GM19324 (cell line): ENCODE results near the gene CDH3.
"Not testable (repeated sequence)": the region's sequence is repeated elsewhere in the genome, so short reads cannot be mapped to it uniquely, and the experiment has no call there.

Source experiments
- ATAC-seq: cut with Tn5 transposase; IDR thresholded peaks from one replicate; pipeline ENCODE4 v1.9.1; 2021; ENCODE audit warnings: mild to moderate bottlenecking, moderate library complexity; ENCODE audit not compliant: unreplicated experiment, low FRiP score

Gene CDH3

DNA sequence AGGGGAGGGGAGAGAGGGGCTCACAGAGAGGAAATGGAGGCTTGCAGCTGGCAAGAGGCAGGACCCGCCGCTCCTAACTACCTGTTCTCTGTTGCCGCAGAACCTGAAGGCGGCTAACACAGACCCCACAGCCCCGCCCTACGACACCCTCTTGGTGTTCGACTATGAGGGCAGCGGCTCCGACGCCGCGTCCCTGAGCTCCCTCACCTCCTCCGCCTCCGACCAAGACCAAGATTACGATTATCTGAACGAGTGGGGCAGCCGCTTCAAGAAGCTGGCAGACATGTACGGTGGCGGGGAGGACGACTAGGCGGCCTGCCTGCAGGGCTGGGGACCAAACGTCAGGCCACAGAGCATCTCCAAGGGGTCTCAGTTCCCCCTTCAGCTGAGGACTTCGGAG lies 53.0 kb downstream of the CDH3 start:
- ATAC-seq, result no peak

DNA sequence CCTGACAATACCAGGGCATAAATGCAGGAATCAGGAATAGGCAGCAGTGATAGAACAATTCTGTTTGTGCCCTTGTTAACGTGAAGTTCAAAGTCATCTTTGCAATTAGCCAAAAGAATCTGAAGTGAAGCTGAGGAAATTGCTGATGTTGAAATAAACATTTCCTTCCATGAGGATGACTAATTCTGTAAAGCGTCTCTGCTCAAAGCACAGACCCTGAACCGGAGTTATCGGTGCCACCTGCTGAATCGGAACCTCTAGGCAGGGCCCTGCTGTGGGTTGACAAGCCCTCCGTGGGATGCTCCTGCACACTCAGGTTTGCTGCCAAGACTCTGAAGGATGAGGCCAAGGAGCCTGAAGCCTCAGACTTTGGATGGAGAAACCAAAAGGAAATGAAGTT lies 55.0 kb downstream of the CDH3 start:
- no peak for ATAC-seq

- ATAC-seq, result no peak
These were observed 55.7 kb downstream of the CDH3 start for GRCh38 chr16:68700831-68701230.

GRCh38 chr16:68704232-68704867 lies 59.2 kb downstream of the CDH3 start:
- no peak for ATAC-seq

DNA sequence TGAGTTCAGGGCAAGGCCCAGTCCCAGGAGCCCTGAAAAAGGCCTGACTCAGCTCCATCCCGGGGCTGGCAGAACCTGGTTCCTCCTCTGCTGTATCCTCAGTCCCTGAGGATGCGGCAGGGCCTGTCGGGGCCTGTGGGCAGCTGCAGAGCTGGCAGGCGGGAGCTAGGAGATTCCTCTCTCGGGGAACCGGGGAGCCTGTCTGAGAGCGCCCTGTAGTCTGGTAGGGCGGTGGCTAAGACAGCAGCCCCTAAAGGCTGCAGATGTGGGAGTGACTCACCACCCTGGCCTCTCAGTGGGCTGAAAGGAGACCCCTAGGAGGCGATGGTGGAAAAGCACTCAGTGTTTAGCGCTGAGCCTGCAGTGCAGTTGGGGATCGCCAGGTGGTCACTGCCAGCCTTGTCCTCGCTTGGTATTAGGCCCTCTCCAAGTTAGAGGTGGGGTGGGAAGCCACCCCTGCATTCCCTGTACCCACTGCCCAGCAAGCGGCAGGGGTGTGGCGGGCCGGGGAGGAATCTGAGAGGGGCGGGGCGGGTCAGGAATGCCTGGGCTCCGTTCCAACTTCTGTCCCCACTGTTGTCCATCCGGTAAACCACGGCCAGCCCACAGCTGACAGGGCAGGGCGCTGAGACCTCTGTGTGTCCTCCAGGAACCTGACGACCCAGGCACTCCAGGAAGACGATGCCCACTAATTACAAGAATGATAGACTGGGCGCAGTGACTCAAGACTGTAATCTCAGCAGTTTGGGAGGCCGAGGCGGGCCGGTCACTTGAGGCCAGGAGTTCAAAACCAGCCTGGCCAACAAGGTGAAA lies 62.4 kb downstream of the CDH3 start:
- no peak for ATAC-seq

GRCh38 chr16:68710211-68710610 lies 65.1 kb downstream of the CDH3 start:
- no peak for ATAC-seq

- no peak for ATAC-seq
These were observed 66.5 kb downstream of the CDH3 start for GRCh38 chr16:68711421-68712139.

GRCh38 chr16:68713361-68713760 lies 68.3 kb downstream of the CDH3 start:
- no peak for ATAC-seq

DNA sequence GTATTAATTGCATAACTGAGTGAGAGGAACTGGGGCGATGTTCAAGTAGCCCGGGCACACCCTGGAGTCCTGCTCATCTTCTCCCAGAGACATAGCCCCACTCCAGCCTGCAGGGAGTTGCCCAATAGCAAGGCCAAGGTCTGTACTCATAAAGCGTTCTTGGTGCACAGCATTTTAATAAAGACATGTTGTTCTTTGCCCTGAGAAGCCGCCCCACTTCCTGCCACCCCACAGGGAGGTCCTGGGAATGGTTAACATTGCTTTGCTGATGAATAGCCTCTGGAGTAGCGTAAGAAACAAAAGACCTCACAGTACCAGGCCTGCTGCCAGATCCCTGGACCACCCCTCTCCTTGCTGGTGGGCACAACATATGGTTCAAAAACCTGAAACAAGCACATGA lies 70.4 kb downstream of the CDH3 start:
- no peak for ATAC-seq

- ATAC-seq, result not testable (repeated sequence)
These were observed 71.4 kb downstream of the CDH3 start for GRCh38 chr16:68716516-68716915.

DNA sequence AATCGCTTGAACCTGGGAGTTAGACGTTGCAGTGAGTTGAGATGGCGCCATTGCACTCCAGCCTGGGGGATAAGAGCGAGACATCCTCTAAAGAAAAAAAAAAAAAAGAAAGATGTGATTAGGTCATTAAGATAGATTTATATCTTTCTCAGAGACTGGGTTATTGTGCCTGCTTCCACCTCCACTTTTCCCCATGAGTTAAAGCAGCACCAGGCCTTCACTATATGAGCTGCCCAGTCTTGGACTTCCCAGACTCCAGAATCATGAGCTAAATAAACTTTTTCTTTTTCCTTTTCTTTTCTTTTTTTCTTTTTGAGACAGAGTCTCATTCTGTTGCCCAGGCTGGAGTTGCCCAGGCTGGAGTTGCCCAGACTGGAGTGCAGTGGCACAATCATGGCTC lies 72.6 kb downstream of the CDH3 start:
- ATAC-seq, result no peak

DNA sequence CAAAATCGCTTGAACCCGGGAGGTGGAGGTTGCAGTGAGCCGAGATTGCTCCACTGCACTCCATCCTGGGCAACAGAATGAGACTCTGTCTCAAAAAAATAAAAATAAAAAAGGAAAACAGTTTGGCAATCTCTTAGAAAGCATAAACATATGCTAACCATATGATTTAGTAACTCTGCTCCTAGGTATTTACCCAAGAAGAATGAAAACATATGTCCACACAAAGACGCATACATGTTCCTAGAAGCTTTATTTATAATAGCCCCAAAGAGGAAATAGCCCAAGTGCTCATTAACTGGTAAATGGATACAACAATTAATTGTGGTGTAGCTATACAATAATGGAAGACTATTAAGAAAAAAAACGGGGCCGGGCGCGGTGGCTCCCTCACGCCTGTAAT lies 73.5 kb downstream of the CDH3 start:
- no peak for ATAC-seq

DNA sequence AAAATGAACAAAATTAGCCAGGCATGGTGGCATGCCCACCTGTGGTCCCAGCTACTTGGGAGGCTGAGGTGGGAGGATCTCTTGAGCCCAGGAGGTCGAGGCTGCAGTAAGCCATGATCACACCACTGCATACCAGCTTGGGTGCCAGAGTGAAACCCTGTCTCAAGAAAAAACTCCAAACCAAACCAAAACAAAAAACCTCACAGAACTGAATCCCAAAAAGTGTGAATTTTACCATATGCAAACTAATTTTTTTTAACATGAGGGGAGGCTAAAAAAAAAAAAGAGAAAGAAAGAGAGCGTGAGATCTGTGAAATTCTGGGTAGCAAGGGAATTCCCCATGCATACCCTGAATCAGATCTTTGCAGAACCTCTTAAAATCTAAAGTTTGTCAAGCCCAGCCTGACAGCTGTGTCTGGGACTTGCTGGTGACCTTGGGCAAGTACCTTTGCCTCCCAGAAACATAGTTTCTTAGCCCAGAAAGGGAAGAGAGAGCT lies 74.9 kb downstream of the CDH3 start:
- peak; percentile 74 for ATAC-seq

DNA sequence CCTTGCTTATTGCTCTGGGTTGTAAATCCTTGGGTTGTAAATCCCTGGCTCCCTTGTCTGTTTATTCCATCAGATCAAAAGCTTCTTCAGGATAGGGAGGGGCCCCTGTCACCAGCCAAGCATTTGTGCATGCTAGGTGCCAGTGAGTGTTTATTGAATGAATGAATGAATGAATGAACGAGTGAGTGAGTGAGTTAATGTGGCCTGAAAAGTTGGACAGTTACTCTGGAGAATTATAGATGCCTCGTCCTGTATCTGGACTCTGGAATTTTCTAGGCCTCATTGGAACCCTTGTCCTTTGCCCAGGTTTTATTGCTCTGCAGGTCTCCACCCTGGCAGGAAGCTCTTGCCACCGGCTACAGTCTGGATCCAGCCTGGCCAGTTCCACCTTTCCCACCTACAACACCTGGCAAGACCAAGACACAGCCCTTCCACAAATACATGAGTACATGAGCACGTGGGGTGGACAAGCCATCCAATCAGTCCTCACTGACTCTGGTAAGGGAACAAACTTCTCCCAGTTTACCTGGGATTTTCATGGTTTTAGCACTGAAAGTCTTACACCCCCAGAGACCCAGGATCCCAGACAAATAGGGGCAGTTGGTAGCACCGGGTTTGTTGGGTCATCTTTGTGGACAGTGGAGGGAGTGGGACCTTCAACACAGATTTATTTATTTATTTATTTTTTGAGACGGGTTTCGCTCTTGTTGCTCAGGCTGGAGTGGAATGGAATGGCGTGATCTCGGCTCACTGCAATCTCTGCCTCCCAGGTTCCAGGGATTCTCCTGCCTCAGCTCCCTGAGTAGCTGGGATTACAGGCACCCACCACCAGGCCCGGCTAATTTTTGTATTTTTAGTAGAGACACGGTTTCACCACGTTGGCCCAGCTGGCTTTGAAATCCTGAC lies 77.3 kb downstream of the CDH3 start:
- ATAC-seq, result no peak

DNA sequence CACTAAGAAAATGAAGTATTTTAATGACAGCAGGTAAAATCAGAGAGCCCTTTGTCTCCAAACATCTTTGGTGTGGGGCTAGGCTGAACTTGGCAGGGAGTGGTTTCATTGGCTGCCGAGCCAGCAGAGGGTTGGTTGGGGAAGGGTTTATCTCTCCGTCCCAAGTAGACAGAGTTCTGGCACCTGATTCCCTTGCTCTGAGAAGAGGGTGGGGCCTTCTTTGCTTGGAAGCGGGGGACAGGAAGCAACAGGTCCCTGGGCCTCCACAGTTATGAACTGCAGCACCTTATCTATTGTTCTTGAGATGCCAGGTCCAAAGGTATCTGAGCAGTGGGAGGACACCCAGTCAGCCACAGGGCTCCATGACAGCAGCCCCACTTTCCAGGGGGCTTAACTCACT lies 79.7 kb downstream of the CDH3 start:
- ATAC-seq, result no peak

GRCh38 chr16:68728523-68728922 lies 83.4 kb downstream of the CDH3 start:
- no peak for ATAC-seq

GRCh38 chr16:68731637-68732036 lies 86.5 kb downstream of the CDH3 start:
- ATAC-seq, result no peak

GRCh38 chr16:68732042-68732680 lies 87.1 kb downstream of the CDH3 start:
- no peak for ATAC-seq

DNA sequence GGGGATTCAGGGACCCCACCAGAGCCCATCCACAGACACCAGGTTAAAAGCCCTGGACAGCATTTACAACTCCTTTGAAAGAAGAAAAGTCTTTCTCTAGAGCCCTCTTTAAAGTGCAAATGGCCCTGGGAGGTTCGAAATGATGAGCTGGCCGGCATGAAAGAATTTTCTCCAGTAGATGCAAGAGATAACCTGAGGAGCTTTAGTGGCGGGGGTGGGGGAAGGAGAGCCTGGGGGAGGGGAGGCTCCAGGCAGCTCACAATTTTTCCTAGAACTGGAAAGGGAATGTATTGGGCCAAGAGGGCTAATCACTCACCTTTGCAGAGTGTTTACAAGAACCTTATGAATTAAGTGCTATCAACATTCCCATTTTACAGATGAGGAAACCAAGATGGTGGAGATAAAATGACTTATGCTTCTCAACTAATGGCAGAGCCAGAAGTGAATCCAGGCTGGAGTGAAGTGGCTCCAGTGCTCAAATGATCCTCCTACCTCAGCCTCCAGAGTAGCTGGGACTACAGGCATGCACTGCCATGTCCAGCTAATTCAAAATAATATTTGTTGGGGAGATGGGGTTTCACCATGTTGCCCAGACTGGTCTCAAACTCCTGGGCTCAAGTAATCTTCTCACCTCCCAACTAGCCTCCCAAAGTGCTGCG lies 87.8 kb downstream of the CDH3 start:
- no peak for ATAC-seq
